Endothelial cell (in vitro differentiated cells): Measurements from ENCODE around the gene CACTIN. TPM values are rescaled to one million over a fixed set of nuclear protein-coding genes. Genes with fewer than 3 reads are reported as not detected.

Experiments used
- DNase-seq: peaks from one replicate; pipeline ENCODE4 v3.0.0; 2021; ENCODE audit warnings: low spot score
- H3K27ac Mint-ChIP-seq: one replicate; pipeline ENCODE4 v1.8.0; 2021; ENCODE audit warnings: mixed read lengths, inconsistent platforms; ENCODE audit not compliant: unreplicated experiment
- H3K27me3 Mint-ChIP-seq: one replicate; pipeline ENCODE4 v1.8.0; 2021; ENCODE audit warnings: mild to moderate bottlenecking, moderate library complexity, mixed read lengths, inconsistent platforms; ENCODE audit not compliant: unreplicated experiment
- H3K36me3 Mint-ChIP-seq: one replicate; pipeline ENCODE4 v1.8.0; 2021; ENCODE audit warnings: mild to moderate bottlenecking, low read depth, mixed read lengths, inconsistent platforms; ENCODE audit not compliant: unreplicated experiment
- H3K4me1 Mint-ChIP-seq: one replicate; pipeline ENCODE4 v1.8.0; 2021; ENCODE audit warnings: mild to moderate bottlenecking, mixed read lengths, inconsistent platforms; ENCODE audit not compliant: unreplicated experiment
- H3K4me3 Mint-ChIP-seq: one replicate; pipeline ENCODE4 v1.8.0; 2021; ENCODE audit warnings: mild to moderate bottlenecking, mixed read lengths, inconsistent platforms; ENCODE audit not compliant: unreplicated experiment
- H3K9me3 Mint-ChIP-seq: one replicate; pipeline ENCODE4 v1.8.0; 2021; ENCODE audit warnings: mixed read lengths, inconsistent platforms; ENCODE audit not compliant: unreplicated experiment
- CTCF ChIP-seq: fragments of 200-600 bp; sonication (generic); IDR thresholded peaks from one replicate; pipeline ENCODE4 v1.5.0; 2021; ENCODE audit warnings: antibody characterized with exemption; ENCODE audit not compliant: unreplicated experiment
- total RNA-seq: library from RNA; stranded (reverse); fragmentation: NEBNext Ultra II Directional; extraction: Animal tissue kit (Norgen Biotek cat#: 25700); gene quantifications from one replicate; pipeline ENCODE4 v1.2.1, GENCODE V29; 2021; ENCODE audit not compliant: unreplicated experiment

The CACTIN gene
- total RNA-seq, 1 donor from 2014 or later, result 31.8 TPM

GRCh38 chr19:3641515-3642269 lies 15.1 kb upstream of the CACTIN start:
- no peak overlapping the region for H3K27ac Mint-ChIP-seq
- peaks cover 6% of the 10 kb centered on the region for H3K27me3 Mint-ChIP-seq
- no peaks in the 10 kb centered on the region for H3K4me1 Mint-ChIP-seq
- no peaks in the 10 kb centered on the region for H3K9me3 Mint-ChIP-seq
- DNase-seq, result no peak
- H3K4me3 Mint-ChIP-seq, result no peak overlapping the region
- peaks cover 20% of the 10 kb centered on the region for H3K36me3 Mint-ChIP-seq
- no peak for TF ChIP-seq CTCF

- Mint-ChIP-seq H3K36me3 (peaks cover 23% of the 10 kb centered on the region), H3K9me3 (no peaks in the 10 kb centered on the region), H3K27me3 (peaks cover 7% of the 10 kb centered on the region), H3K4me1 (no peaks in the 10 kb centered on the region), H3K27ac (no peak overlapping the region), H3K4me3 (no peak overlapping the region)
- no peak for DNase-seq
- TF ChIP-seq CTCF, result no peak
These were observed 12.9 kb upstream of the CACTIN start for GRCh38 chr19:3639479-3639878.

GRCh38 chr19:3638208-3639193 lies 11.9 kb upstream of the CACTIN start:
- H3K4me1 Mint-ChIP-seq, result no peaks in the 10 kb centered on the region
- peaks cover 23% of the 10 kb centered on the region for H3K36me3 Mint-ChIP-seq
- H3K27me3 Mint-ChIP-seq, result peaks cover 7% of the 10 kb centered on the region
- no peak for DNase-seq
- H3K27ac Mint-ChIP-seq, result no peak overlapping the region
- no peak for TF ChIP-seq CTCF
- H3K9me3 Mint-ChIP-seq, result no peaks in the 10 kb centered on the region
- H3K4me3 Mint-ChIP-seq, result no peak overlapping the region

- TF ChIP-seq CTCF, result no peak
- Mint-ChIP-seq H3K27ac (no peak overlapping the region), H3K4me3 (no peak overlapping the region), H3K27me3 (peaks cover 7% of the 10 kb centered on the region), H3K4me1 (no peaks in the 10 kb centered on the region), H3K9me3 (no peaks in the 10 kb centered on the region), H3K36me3 (peaks cover 18% of the 10 kb centered on the region)
- no peak for DNase-seq
These were observed 11.0 kb upstream of the CACTIN start for GRCh38 chr19:3637621-3638020.
